Astrocyte of the hippocampus (primary cell): ENCODE data around the gene RBMS1.

ENCODE experiments used
- DNase-seq: peaks from one replicate; pipeline ENCODE4 v3.0.0; 2011; ENCODE audit warnings: low read depth, low spot score

Gene RBMS1

DNA sequence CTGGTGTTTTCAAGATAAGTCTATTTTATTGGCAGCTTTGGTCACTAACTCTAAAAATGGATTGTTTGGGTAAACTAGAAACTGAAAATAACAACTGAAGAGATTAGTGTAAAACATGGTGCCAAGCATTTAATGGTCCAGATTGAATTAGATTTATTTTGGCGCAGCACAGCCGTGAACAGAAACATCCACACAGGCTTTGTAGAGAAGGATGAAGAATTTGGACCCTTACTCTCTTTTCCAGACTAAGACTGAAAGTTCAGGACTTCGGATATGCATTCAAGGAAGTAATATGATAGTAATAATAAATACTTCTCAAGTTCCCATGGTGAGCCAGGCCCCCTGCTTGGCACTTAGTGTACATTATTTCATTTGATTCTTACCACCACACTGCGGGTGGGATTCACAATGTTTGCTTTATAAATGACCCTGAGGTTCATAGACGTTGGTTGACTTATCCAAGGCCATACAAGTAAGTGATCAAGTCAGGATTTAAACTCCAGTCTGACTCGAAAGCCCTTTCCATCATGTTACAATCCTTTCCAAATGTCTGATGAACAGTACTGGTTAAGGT is 239.3 kb downstream of the RBMS1 start:
- DNase-seq: no peak

DNA sequence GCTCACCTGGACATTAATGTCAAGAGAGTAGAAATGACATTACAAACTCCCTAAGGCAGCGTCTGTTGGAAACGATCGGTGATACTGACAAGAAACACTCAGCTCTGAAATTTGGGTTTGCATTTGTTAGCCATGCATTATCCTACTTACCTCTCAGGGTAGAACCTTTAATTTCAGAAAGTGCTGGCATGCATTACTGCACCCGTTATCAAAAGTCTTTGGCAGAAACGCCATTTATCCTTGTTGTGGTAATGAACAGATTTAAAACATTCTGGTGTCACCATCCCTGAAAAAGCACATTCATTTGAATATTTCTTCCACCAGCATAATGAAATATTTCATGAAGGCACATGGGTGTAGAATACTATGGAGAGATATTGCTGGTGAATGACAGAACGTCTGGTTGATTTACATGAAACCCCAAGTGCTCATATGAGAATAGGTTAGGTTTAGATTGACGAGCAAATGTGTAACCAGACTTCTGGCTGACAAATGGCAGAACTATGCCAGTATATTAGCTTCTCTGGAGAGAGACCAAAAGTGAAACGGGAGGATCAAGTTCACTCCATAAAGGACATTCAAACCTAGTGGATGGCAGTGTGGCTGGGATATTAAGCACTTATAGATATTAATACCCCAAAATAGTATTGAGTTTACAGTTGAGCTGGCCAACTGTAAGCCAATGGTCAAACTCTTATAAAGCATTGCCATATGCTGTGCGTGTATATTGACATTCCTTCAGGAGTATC is 240.0 kb downstream of the RBMS1 start:
- DNase-seq: peak; percentile 63

DNA sequence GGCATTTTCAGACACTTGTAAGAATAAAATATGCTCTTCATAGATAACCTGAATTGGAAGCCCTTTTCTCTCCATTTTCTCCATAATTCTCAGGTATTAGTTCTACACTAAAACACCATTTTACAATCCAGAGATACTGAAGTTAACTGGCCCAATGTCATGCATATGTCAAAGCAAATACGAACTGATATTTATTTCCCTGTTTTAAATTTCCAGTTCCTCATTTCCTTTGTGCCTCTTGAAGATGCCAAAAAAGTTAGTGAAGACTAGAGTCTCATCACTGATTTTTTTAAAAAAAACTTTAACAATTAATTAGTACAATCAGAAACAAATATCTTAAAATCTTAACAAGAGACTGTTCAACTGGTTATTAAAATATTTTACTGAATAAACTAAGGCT is 240.7 kb downstream of the RBMS1 start:
- no peak for DNase-seq

DNA sequence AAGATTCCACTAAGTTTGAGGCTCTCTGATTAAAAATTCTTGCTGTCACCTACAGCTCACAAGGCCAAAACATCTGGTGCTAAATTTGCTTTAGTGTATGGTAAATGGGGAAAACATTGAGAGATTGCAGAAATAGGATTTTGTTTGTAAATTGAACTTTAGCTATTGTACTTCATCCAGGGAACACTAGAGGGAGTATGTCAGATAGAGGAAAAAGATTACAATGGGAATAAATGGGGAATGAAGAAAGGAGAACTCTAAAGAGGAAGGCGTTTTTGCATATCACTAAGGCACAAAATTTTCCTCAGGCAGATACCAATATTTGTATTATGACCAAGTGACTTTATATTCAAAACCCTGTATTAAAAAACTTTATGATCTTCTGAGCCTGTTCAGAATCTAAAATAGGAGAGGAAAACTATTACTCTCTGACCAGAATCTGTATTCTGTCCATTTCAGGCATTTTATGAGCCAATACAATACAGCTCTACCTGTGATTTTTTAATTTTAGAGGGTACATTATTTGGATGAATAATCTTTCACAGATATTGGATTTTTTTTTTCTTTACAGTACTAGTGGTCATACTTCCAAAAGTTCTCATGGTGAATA is 241.2 kb downstream of the RBMS1 start:
- DNase-seq: peak; percentile 63

DNA sequence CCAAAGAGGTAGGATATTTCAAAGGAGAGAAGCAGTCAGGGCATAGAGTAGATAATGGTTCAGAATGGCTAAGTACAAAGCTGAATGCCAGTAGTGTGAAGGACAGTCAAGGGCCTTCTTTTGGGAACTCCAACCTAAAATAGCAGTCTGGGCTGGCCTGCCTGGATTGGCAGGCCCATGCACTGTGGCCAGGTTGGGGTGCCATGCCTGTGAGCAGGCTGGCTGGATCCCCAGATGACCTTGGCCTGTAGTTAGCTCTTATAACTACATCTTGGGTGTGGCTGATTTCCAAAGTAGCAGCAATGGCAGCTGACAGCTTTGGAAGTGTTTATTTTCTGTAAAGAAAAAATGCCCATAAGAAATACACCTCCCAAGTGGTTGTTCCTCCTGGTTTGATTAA is 242.0 kb downstream of the RBMS1 start:
- DNase-seq: no peak

DNA sequence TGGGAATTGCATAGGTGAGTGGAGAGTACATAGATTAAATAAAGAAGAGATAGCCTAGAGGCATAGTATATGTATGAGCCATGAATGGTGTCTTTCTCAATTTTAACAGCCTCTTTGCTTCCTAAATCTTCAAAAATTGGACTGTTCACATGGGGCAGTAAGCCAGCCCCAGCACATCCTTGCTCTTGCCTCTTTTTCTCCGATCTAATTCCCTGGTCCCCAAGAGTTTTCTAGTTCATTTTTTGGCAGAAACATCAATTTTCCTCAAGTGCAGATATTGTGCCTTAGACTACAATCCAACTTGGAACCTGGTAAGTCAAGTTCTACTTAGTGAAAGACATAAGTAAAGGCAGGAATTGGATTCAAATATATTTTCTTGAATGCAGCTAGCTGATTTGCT is 243.7 kb downstream of the RBMS1 start:
- no peak for DNase-seq

DNA sequence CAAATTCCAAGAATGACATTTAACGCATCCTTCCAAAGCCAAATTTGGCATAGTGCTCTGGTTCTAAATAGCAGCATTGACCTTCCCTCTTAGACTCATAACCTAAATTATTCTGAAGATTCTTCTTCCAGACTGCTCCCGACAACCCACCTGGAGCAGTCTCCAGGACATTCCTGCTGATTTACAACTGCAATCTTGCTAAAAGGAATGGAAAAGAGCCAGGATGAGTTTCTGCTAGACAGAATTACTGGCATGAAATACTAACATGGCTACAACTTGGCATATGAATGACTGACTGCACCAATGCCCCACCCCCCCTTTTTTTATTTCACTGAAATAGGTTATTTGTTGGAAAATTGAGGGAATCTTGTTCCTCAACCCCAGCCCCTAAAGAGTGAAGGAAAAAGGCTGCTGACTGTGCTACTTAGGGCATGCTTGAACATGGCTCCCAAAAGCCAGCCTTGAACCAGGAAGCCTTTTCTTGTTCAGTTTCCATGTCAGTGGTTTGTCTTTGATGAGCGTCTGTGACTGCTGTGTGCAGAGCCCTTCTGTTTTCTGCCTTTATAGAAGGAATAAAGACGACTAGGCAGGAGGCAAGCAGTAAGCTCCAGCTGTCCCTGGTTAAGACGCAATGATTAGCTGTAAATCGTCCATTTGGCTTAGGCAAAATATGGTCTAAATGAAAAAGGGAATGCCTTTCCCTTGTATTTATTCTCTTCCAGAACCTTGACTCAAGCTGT is 246.1 kb downstream of the RBMS1 start:
- DNase-seq: peak; percentile 68

DNA sequence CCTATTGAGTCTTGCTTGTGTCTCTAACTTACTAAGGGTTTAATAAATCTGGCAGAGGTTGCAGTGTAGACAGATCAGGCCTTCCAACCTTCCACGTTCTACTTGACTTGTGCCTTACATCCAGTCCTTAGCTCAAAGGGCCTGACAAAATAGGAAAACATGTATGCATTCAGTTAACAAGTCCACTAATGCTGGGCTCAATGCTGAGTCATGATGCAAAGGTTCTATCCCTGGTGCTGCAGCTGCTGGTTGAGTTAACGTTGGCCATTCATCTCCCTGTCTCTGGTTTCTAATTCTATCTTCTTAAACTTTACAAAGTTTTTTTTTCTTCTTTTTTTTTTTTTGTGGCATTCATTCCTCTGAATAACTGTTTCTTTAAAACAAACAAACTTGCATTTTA is 247.3 kb downstream of the RBMS1 start:
- no peak for DNase-seq

DNA sequence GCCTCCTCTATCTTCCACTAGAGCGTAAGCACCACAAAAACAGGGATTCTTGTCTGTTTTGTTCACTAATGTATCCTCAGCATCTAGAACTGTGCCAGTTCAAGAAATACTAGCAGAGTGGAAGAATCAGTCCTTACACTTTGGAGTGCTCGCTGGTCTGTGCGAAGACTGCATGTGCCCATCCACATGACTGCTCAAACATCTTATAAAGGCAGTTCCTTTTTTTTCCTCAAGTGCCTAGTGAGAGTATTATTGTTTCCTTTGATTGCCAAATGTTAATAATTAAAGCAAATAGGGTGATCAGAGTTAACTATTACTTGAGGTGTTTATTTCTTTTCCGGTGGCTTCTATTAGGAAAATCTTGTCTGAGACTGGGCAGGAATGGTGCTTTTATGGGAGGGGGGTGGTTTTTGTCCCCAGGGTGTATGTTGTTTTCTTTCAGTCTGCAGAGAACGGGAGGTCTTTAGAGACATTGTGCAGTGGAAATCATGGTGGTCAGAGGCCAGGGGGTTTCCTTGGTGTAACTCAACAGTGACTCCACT is 247.9 kb downstream of the RBMS1 start:
- no peak for DNase-seq

DNA sequence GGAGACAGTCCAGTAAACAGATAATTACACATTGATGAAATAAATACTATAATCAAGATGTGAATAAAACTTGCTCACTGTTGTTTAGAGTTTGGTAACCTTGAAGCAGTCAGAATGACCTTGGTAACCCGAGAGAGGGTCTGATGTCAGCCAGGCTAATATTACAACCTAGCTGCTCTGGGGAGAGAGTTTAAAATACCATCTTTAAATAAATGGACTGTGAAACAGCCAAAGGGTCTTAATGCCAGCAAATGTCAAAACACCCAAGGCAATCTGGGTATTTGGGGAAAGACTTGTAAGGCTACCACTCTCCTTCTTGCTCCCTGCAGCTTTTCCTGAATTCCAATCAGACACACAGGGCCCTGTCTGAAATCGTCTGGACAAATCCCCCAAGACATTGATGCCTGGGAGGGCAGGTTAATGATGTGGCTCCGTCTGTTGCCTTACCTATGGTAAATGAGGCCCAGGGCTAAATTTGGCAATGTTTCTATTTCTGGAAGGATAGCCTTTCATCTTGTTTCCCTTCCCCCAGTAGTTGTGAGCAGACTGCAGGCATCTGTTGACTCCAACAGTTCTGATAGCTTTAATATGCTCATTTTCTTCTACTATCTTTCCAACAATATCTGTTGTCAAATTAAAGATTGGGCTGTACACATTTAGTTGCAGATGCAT is 250.6 kb downstream of the RBMS1 start:
- no peak for DNase-seq

DNA sequence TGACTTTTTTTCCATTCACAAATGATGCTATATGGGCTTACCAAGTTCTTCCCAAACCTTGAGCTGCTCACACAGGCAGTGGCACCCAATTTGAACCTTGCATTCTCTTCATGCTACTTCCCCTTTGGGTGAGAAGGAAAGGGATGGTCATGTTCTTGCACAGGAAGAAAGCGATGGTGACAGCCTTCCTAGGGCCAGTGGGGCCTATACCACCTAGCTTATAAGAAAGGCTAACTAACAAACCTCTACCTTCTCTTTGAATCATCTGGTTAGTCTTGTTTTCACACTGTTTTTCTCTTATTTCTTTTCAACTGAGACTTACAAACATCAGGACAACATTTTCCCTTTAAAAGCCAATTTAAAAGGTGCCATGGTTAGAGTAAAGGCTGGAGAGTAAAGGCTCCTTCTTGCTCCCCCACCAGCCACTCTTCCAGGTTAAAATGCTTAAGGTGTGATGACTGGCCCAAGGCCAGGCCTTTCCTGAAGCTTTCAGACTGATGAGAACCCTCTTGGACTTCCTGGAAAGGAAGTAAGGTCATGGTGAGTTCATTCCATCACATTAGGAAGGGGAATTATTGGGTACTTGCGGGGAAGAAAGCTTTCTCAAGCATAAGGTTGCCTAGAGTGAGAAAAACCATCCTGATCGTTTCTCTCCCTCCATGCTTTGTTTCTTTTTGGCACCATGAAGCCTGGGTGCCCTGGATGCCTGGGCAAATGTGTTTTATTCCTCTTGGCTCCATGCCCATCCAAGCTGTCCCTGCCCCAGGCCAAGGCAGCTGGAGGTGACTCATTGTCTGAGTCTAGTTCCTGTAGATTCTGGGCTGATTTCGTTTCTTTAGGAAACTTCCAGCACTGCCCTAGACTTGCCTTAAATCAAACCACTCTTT is 252.1 kb downstream of the RBMS1 start:
- DNase-seq: peak; percentile 90

DNA sequence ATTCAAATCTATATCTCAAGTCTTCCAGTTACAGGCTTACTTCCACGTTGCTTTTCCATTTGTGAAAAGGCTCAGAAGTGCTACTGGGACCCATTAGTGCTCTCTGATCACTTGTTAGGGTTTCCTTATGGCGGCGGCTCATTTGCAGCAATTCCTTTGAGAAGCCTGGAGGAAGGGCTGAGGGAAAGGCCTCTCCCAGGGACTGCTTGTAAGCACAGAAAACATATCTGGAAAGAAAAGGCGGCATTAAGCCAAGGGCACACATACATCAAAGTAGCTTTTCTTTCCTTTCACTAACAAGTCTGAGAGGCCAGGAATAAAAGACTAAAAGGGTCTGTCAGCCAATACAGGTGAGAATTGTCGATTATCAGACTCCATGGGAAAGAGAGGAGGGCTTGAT is 254.2 kb downstream of the RBMS1 start:
- DNase-seq: no peak

DNA sequence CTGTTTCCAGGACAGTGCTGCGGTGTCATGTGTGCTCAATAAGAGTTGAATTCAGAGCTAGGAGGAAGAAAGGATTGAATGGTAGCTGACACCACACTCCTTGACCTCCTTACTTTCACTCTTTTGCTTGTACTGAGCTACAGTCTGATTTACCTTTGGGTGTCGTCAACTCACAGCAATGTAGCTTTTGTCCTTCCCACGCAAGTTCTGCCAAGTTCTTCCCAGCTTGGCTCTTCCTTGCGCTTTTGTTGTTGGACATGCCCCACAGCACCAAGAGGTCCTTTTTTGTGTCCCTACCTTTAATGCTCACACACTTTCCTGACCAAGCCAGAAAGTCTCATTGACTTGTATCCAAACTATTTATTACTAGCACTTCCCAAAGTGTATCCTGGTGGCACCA is 255.2 kb downstream of the RBMS1 start:
- no peak for DNase-seq

DNA sequence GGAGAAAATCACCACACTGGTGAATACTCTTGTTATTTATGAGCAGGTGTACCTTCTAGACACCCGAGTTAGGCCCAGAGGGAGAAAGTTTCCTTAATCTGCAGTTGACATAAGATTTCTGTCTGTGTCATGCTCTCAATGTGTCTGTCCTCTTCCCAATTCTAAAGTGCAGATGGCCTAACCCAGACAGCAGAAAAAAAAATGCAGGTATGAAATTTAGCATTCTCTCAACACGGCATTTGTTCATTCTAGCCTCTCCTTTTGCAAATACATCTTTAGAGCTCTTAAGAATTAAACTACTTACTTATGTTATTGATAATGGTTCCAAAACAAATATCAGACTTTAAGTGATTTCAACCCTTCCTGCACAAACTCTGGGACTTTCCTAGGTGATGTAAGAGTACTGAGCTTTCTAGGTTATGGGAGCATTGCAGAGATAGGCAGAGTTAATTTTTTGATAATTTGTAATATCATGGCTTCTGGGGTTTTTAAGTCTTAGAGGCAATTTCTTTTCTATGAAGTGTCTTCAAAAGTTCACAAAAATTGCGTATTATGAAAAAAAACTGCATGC is 260.6 kb downstream of the RBMS1 start:
- no peak for DNase-seq

DNA sequence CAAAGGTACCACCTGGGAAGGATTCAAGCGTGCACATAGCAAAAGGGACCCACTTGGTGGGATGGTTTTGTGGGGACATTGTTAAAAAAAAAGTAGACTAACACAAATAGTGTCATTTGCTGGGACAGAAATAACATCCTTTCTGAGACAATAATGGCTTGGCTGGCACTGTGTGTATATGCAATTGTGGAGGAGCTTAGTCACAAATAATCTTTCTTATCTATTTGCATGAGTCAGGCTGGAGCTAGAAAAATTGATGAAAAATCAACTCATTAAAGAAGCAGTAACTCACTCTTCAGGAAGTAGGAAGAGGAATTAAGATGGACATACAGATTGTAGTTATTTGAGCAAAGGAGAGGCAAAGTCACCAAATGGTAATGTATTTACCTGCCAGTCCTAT is 264.0 kb downstream of the RBMS1 start:
- peak; percentile 62 for DNase-seq

DNA sequence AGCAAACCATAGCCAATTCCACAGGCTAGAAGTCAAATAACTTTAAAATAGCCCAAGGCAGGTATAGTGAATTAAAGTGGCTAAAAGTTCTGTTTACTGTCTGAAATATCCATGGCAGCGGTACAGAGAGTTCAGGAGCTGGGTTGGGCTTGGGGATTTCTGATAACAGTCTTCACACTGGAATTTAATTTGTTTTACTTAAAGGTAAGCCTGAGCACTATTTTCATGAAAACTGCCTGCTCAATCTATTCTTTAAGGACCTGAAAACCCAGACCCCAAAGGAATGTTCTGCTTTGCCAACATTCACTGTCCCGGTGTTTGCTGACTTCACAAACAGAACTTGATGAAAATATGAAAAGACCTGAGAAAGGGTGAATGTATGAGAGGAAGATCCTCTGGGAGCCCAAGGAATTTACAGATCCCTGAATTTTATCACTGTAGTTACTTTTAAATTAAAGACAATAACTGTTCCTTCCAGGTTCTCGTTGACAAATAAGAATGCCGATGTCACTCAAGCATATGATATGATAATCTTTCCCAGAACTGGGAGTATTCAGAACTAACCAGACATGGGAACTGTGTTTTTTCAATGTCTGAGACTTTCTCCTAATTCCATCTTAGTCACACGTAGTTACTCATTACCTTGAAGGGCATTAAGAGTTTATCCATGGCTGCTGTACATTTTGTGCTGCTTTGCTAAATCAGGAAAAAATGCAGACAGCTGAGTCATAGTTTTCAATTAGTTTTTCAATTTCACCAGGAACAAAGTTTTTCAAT is 265.3 kb downstream of the RBMS1 start:
- DNase-seq: peak; percentile 92

DNA sequence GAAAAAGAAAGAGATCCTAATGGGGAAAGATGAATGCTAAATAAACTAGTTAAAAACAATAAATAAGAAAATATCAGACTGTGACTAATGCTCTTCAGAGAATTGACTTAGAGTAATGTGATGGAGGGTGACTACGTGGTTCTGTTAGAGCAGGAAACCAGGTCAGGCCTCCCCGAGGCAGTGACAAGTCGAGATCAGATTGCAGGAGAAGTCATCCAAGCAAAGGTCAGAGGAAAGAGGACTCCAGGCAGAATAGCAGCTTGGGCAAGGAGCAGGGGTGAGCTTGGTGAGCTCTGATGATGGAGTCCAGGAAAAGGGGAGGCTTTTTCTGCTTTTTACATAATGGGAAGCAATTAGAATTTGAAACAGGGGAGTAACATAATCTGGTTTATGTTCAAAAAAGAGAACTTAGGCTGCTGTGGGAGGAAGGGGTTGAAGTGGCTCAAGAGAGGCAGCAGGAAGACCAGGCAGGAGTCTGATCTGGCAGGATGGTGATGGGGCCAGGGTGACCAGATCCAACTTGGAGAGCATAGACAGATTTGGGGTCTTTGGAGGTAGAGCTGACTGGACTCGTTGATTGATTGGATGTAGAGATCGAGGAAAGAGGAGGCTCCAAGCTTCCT is 266.2 kb downstream of the RBMS1 start:
- no peak for DNase-seq

DNA sequence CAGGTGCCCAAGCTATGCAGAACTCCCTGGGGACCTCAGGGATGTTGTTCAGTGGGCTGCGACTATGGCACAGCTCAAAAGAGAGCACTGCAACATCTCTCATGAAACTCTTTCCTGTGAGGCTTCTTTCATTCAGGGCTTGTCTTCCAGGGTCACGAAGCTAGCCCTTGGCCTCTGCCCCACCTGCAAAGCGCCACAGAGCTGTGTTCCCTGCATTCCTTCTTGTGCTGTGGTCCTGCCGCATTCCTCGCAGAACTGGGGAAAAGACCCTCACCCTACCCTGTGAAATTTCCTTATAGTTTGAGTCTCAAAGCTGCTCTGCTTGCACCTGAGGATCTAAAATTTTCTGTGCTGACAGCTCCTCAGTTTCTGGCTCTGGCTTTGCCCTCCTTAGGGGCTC is 267.2 kb downstream of the RBMS1 start:
- DNase-seq: no peak

DNA sequence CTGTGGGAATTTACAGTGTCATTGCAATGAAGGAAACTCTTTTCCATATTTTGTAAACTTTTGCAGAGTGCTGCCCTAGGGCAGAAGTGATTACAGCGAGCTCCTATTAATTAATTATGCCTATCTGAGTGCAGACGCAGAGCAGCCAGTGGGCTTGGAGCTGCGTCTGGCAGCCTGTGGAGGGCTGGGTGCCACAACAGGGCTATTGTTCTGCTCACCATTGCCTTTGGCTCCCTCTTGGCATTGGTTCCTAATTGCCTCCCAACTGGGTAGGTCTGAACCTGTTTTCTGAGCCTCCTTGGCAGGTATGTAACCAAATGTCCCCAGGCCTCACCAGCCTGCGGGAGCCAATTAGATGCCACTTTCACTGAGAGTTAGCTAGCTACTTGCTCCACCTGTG is 267.9 kb downstream of the RBMS1 start:
- peak; percentile 68 for DNase-seq
